Parathyroid adenoma (tissue), 2 donors: ENCODE results near the gene TMEM218.

Source experiments
- H2AFZ ChIP-seq: fragments of 300-600 bp; sonication (generic); one replicate; pipeline ENCODE4 v1.7.0; 2017; ENCODE audit warnings: antibody characterized with exemption, mild to moderate bottlenecking
- H3K27ac ChIP-seq: fragments of 300-600 bp; sonication (generic); one replicate; pipeline ENCODE4 v1.7.0; 2017
- H3K27me3 ChIP-seq: fragments of 300-600 bp; sonication (generic); one replicate; pipeline ENCODE4 v1.7.0; 2017; ENCODE audit warnings: low read length; ENCODE audit not compliant: control insufficient read depth, insufficient read depth
- H3K36me3 ChIP-seq: fragments of 300-600 bp; sonication (generic); one replicate; pipeline ENCODE4 v1.7.0; 2017; ENCODE audit warnings: low read length; ENCODE audit not compliant: control insufficient read depth, insufficient read depth
- H3K4me1 ChIP-seq: fragments of 300-600 bp; sonication (generic); one replicate; pipeline ENCODE4 v1.7.0; 2017; ENCODE audit warnings: control low read depth
- H3K4me2 ChIP-seq: fragments of 300-600 bp; sonication (generic); one replicate; pipeline ENCODE4 v1.7.0; 2017; ENCODE audit warnings: low read length
- H3K4me3 ChIP-seq: fragments of 300-600 bp; sonication (generic); one replicate; pipeline ENCODE4 v1.7.0; 2017; ENCODE audit warnings: low read depth, low read length
- H3K79me2 ChIP-seq: fragments of 300-600 bp; sonication (generic); one replicate; pipeline ENCODE4 v1.7.0; 2017; ENCODE audit warnings: control low read depth
- H3K9ac ChIP-seq: fragments of 300-600 bp; sonication (generic); one replicate; pipeline ENCODE4 v1.7.0; 2017; ENCODE audit warnings: mild to moderate bottlenecking
- H3K9me3 ChIP-seq: fragments of 300-600 bp; sonication (generic); one replicate; pipeline ENCODE4 v1.7.0; 2017; ENCODE audit warnings: low read length; ENCODE audit not compliant: control insufficient read depth
- CTCF ChIP-seq: fragments of 300-600 bp; sonication (generic); IDR thresholded peaks from one replicate; pipeline ENCODE4 v1.7.0; 2017; ENCODE audit warnings: antibody characterized with exemption, mild to moderate bottlenecking
- donor health status: primary hyperparathyroidism.

The TMEM218 gene

DNA sequence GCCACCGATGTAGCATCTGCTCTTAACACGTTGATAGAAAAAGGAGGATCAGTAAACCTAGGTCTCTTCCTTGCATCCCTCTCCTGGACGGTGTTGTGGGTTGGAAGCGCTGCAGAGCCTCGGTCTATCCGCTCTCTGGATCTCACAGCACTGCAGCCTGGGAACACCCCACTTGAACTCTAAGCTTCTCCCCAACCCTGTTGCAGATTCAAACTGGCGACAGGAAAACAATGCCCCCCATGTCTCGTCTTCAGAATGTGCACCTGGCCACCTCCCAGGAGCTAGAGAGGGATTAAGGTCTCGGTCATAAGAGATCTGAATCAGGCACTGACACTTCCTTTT is 454 bp downstream of the TMEM218 start:
- no peak overlapping the region for H3K9ac ChIP-seq
- H3K36me3 ChIP-seq: no peaks in the 10 kb centered on the region
- H2AFZ ChIP-seq: peak overlapping the region; percentile 89
- peak overlapping the region; percentile 86 for H3K4me3 ChIP-seq
- H3K4me2 ChIP-seq: peak overlapping the region; percentile 88
- H3K4me1 ChIP-seq: peaks cover 3% of the 10 kb centered on the region
- no peak overlapping the region for H3K27ac ChIP-seq
- H3K9me3 ChIP-seq: no peaks in the 10 kb centered on the region
- no peak for TF ChIP-seq CTCF
- H3K27me3 ChIP-seq: no peaks in the 10 kb centered on the region
- no peaks in the 10 kb centered on the region for H3K79me2 ChIP-seq

DNA sequence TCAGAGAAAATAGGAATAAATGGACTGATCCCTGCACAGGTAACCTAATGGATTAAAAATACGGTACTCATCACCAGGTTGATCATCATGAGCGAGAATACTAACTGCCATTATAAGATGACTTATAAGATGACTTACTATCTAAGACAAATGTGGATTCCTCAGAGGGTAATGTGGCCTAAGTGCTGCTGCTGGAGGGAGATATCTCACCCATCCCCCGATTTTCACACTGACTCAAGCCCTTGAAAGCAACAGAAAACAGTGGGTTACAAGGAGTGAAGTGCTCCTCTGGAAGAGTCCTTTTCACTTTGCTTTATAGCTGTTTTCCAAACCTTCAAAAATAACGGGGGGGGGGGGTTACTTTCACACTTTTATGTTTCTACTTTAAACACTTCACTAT is 920 bp downstream of the TMEM218 start:
- no peak overlapping the region for H3K4me2 ChIP-seq
- peaks cover 3% of the 10 kb centered on the region for H3K4me1 ChIP-seq
- TF ChIP-seq CTCF: no peak
- H3K36me3 ChIP-seq: no peaks in the 10 kb centered on the region
- H3K27ac ChIP-seq: no peak overlapping the region
- H2AFZ ChIP-seq: no peak overlapping the region
- peak overlapping the region; percentile 86 for H3K4me3 ChIP-seq
- H3K9me3 ChIP-seq: no peaks in the 10 kb centered on the region
- no peak overlapping the region for H3K9ac ChIP-seq
- no peaks in the 10 kb centered on the region for H3K79me2 ChIP-seq
- H3K27me3 ChIP-seq: no peaks in the 10 kb centered on the region

DNA sequence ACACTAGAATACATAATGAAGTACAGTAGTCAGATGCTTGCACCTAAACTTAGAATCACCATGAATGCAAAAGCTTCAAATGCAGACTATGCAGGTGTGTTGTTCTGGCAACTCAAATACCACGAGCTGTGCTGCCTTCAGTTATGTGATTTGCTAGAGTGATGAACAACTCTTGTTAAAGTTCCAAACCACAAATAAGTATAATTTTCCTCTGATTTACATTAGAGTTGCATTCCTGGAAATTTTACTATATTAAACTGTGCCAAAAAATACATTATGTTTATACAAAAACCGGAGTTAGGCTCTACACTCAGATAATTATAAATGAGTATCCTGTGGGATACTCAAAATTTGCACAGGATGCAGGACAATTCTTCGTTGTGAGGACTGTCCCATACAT is 3.0 kb downstream of the TMEM218 start:
- Histone ChIP-seq H3K9me3 (no peaks in the 10 kb centered on the region), H3K4me1 (peaks cover 3% of the 10 kb centered on the region), H2AFZ (no peak overlapping the region), H3K79me2 (no peaks in the 10 kb centered on the region), H3K4me2 (no peak overlapping the region), H3K27me3 (no peaks in the 10 kb centered on the region), H3K36me3 (no peaks in the 10 kb centered on the region), H3K27ac (no peak overlapping the region), H3K9ac (no peak overlapping the region), H3K4me3 (no peak overlapping the region)
- no peak for TF ChIP-seq CTCF

- H3K9me3 ChIP-seq: no peaks in the 10 kb centered on the region
- H3K9ac ChIP-seq: no peak overlapping the region
- no peak overlapping the region for H2AFZ ChIP-seq
- no peaks in the 10 kb centered on the region for H3K79me2 ChIP-seq
- H3K4me2 ChIP-seq: no peak overlapping the region
- TF ChIP-seq CTCF: no peak
- peaks cover 3% of the 10 kb centered on the region for H3K4me1 ChIP-seq
- no peaks in the 10 kb centered on the region for H3K36me3 ChIP-seq
- no peak overlapping the region for H3K27ac ChIP-seq
- H3K4me3 ChIP-seq: no peak overlapping the region
- no peaks in the 10 kb centered on the region for H3K27me3 ChIP-seq
Observed at GRCh38 chr11:125105926-125106325, 5.5 kb downstream of the TMEM218 start.

DNA sequence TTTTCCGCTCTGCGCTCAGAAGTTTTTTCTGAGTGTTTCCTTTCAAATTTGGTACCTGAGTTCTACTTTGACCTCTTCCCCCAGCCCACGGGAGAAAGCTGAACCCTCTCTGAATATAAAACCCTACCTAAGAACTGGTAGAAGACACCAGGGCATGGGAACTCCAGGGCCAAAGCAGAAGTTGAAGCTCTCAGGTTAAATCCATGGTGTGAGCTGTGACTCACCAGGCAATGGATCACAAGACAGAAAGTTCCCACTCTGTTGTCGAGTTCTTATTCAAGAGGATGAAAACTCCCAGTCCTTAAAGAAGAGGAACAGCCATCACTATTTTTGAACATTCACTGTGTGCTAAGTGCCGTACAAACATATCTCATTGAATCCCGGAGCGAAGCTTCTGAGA is 8.9 kb downstream of the TMEM218 start:
- Histone ChIP-seq H3K27me3 (no peaks in the 10 kb centered on the region), H3K36me3 (no peaks in the 10 kb centered on the region), H3K9ac (no peak overlapping the region), H3K79me2 (no peaks in the 10 kb centered on the region), H3K4me2 (no peak overlapping the region), H3K4me3 (no peak overlapping the region), H2AFZ (no peak overlapping the region), H3K9me3 (no peaks in the 10 kb centered on the region), H3K27ac (no peak overlapping the region), H3K4me1 (peaks cover 3% of the 10 kb centered on the region)
- TF ChIP-seq CTCF: no peak
